Breast epithelium (tissue), 4 donors: ENCODE data around the gene FLNB. TPM values are rescaled to one million over a fixed set of nuclear protein-coding genes. Genes with fewer than 3 reads are reported as not detected.

Experiments
- DNase-seq, 2 donors: peaks; one replicate each; pipeline ENCODE4 v3.0.0-alpha.2; 2019; ENCODE audit warnings: low spot score in 2 of 2
- H3K27ac ChIP-seq, 2 donors: fragments of 200-600 bp; sonication (generic) in 1 of 2; one replicate each; pipeline ENCODE4 v1.5.1; 2016 to 2019; ENCODE audit warnings: mild to moderate bottlenecking in 1 of 2
- H3K27me3 ChIP-seq, 2 donors: fragments of 200-600 bp; sonication (generic) in 1 of 2; one replicate each; pipeline versions ENCODE4 v1.5.1 to v1.6.0; 2017 to 2019; ENCODE audit warnings: control low read depth in 1 of 2, mild to moderate bottlenecking in 1 of 2
- H3K36me3 ChIP-seq: fragments of 200-600 bp; one replicate; pipeline ENCODE4 v1.5.1; 2019
- H3K4me1 ChIP-seq, 2 donors: fragments of 200-600 bp; sonication (generic); one replicate each; pipeline ENCODE4 v1.5.1; 2016 to 2019; ENCODE audit warnings: control low read depth in 1 of 2
- H3K4me3 ChIP-seq, 3 donors: fragments of 200-600 bp; sonication (generic); 1 replicate in 2 of 3; 2 replicates in 1 of 3; pipeline ENCODE4 v1.5.1; 2016 to 2019; ENCODE audit warnings: mild to moderate bottlenecking in 3 of 3, moderate library complexity in 2 of 3
- H3K9me3 ChIP-seq, 2 donors: fragments of 200-600 bp; sonication (generic) in 1 of 2; one replicate each; pipeline ENCODE4 v1.5.1; 2016 to 2019; ENCODE audit warnings: control low read depth in 1 of 2
- CTCF ChIP-seq, 3 donors: fragments of 450-650 bp; IDR thresholded peaks; one replicate each; pipeline ENCODE4 v1.5.1; 2016 to 2017; ENCODE audit warnings: antibody characterized with exemption in 3 of 3, mild to moderate bottlenecking in 3 of 3, moderate library complexity in 3 of 3
- POLR2A ChIP-seq: fragments of 450-650 bp; IDR thresholded peaks from one replicate; pipeline ENCODE4 v1.6.1; 2016; ENCODE audit warnings: antibody characterized with exemption, mild to moderate bottlenecking, moderate library complexity
- POLR2AphosphoS5 ChIP-seq, 3 donors: sonication (generic); formaldehyde crosslinking; IDR thresholded peaks; one replicate each; pipeline ENCODE4 v1.6.1; 2017; ENCODE audit warnings: antibody characterized with exemption in 3 of 3
- intact Hi-C: fragments of 100-400 bp; cut with DNase I; formaldehyde crosslinking; loops from one replicate; pipeline ENCODE4 v1.15.1; 2023; ENCODE audit warnings: low total_unique reads
- total RNA-seq, 3 donors: library from RNA; depleted of rRNA; stranded (reverse); fragments of >200 nt; gene quantifications; one replicate each; pipeline ENCODE4 v1.1.0, GENCODE V29; 2016

Gene FLNB
- total RNA-seq, 3 donors from 2014 or later, result 40.3 to 242 (median 164) TPM

GRCh38 chr3:58189691-58190090, 181.5 kb downstream of the FLNB start:
- Histone ChIP-seq H3K9me3 (no peaks in the 10 kb centered on the region), H3K27ac (peak overlapping the region in 1 of 2 donors; percentile 29), H3K4me3 (no peak overlapping the region), H3K36me3 (no peaks in the 10 kb centered on the region), H3K4me1 (no peaks in the 10 kb centered on the region), H3K27me3 (no peaks in the 10 kb centered on the region)
- intact Hi-C loops, result loop anchor here (10.0 kb wide), 1 partner anchor 105 kb away; no protein-coding TSS in a partner anchor
- DNase-seq, result no peak
- TF ChIP-seq POLR2AphosphoS5 (IDR thresholded peaks at IDR 0.05), result no peak
- TF ChIP-seq POLR2A, result no peak
- TF ChIP-seq CTCF (IDR thresholded peaks at IDR 0.05), result no peak

- TF ChIP-seq POLR2AphosphoS5 (IDR thresholded peaks at IDR 0.05) (no peak), POLR2A (no peak), CTCF (IDR thresholded peaks at IDR 0.05) (no peak)
- Histone ChIP-seq H3K36me3 (no peaks in the 10 kb centered on the region), H3K9me3 (no peaks in the 10 kb centered on the region), H3K4me3 (no peak overlapping the region), H3K4me1 (no peaks in the 10 kb centered on the region), H3K27me3 (no peaks in the 10 kb centered on the region), H3K27ac (no peak overlapping the region)
- no peak for DNase-seq
- intact Hi-C loops, result no loop called here
These were observed 182.1 kb downstream of the FLNB start for GRCh38 chr3:58190291-58190690.

GRCh38 chr3:58190882-58191281, 182.7 kb downstream of the FLNB start:
- Histone ChIP-seq H3K27me3 (no peaks in the 10 kb centered on the region), H3K9me3 (no peaks in the 10 kb centered on the region)
- intact Hi-C loops, result no loop called here

GRCh38 chr3:58191361-58191991, 183.3 kb downstream of the FLNB start:
- Histone ChIP-seq H3K27ac (no peak overlapping the region), H3K36me3 (no peaks in the 10 kb centered on the region), H3K4me1 (no peaks in the 10 kb centered on the region), H3K4me3 (no peak overlapping the region), H3K27me3 (no peaks in the 10 kb centered on the region), H3K9me3 (no peaks in the 10 kb centered on the region)
- intact Hi-C loops, result no loop called here
- no peak for TF ChIP-seq CTCF (IDR thresholded peaks at IDR 0.05)
- no peak for TF ChIP-seq POLR2A
- TF ChIP-seq POLR2AphosphoS5 (IDR thresholded peaks at IDR 0.05), result no peak
- no peak for DNase-seq

More at GRCh38 chr3:58190882-58191281, 182.7 kb downstream of the FLNB start:
- no peak for DNase-seq
- no peak overlapping the region for H3K27ac ChIP-seq
- TF ChIP-seq POLR2A (no peak), POLR2AphosphoS5 (IDR thresholded peaks at IDR 0.05) (no peak), CTCF (IDR thresholded peaks at IDR 0.05) (no peak)
- no peaks in the 10 kb centered on the region for H3K36me3 ChIP-seq
- H3K4me1 ChIP-seq, result no peaks in the 10 kb centered on the region
- no peak overlapping the region for H3K4me3 ChIP-seq

GRCh38 chr3:58192069-58192468, 183.8 kb downstream of the FLNB start:
- DNase-seq, result no peak
- no peak overlapping the region for H3K4me3 ChIP-seq
- no peaks in the 10 kb centered on the region for H3K36me3 ChIP-seq
- H3K9me3 ChIP-seq, result no peaks in the 10 kb centered on the region
- H3K27me3 ChIP-seq, result no peaks in the 10 kb centered on the region
- intact Hi-C loops, result no loop called here
- H3K27ac ChIP-seq, result no peak overlapping the region
- no peak for TF ChIP-seq POLR2A
- no peak for TF ChIP-seq CTCF (IDR thresholded peaks at IDR 0.05)
- no peak for TF ChIP-seq POLR2AphosphoS5 (IDR thresholded peaks at IDR 0.05)
- H3K4me1 ChIP-seq, result no peaks in the 10 kb centered on the region
